Glutamatergic neuron (in vitro differentiated cells): ENCODE measurements around the gene B4GALNT4. TPM values are rescaled to one million over a fixed set of nuclear protein-coding genes. Genes with fewer than 3 reads are reported as not detected.

Experiments used
- DNase-seq: peaks from one replicate; pipeline ENCODE4 v3.0.0; 2022
- H3K27ac Mint-ChIP-seq: one replicate; pipeline ENCODE4 v1.8.0; 2020; ENCODE audit warnings: mild to moderate bottlenecking, mixed read lengths, inconsistent platforms; ENCODE audit not compliant: unreplicated experiment
- H3K27me3 Mint-ChIP-seq: one replicate; pipeline ENCODE4 v1.8.0; 2020; ENCODE audit warnings: mild to moderate bottlenecking, moderate library complexity, mixed read lengths, inconsistent platforms; ENCODE audit not compliant: unreplicated experiment
- H3K36me3 Mint-ChIP-seq: one replicate; pipeline ENCODE4 v1.8.0; 2020; ENCODE audit warnings: mild to moderate bottlenecking, mixed read lengths, inconsistent platforms; ENCODE audit not compliant: unreplicated experiment
- H3K4me1 Mint-ChIP-seq: one replicate; pipeline ENCODE4 v1.8.0; 2020; ENCODE audit warnings: mild to moderate bottlenecking, low read depth, mixed read lengths, inconsistent platforms; ENCODE audit not compliant: unreplicated experiment
- H3K4me3 Mint-ChIP-seq: one replicate; pipeline ENCODE4 v1.8.0; 2020; ENCODE audit warnings: mild to moderate bottlenecking, mixed read lengths, inconsistent platforms; ENCODE audit not compliant: unreplicated experiment
- H3K9me3 Mint-ChIP-seq: one replicate; pipeline ENCODE4 v1.8.0; 2020; ENCODE audit warnings: mild to moderate bottlenecking, moderate library complexity, mixed read lengths, inconsistent platforms; ENCODE audit not compliant: unreplicated experiment
- CTCF ChIP-seq: fragments of 200-600 bp; sonication (generic); IDR thresholded peaks from one replicate; pipeline ENCODE4 v1.5.0; 2021; ENCODE audit not compliant: partially characterized antibody, unreplicated experiment
- total RNA-seq: library from RNA; stranded (reverse); fragmentation: NEBNext Ultra II Directional; extraction: Animal tissue kit (Norgen Biotek cat#: 25700); gene quantifications from one replicate; pipeline ENCODE4 v1.2.1, GENCODE V29; 2021; ENCODE audit not compliant: unreplicated experiment

B4GALNT4 gene
- total RNA-seq, 1 donor from 2014 or later, result 418 TPM

- no peak within 1 kb of the TSS for H3K27ac Mint-ChIP-seq
- DNase-seq, result no peak
- no peaks in the 10 kb centered on the region for H3K36me3 Mint-ChIP-seq
- TF ChIP-seq CTCF, result no peak
- peak within 1 kb of the TSS; percentile 55 for H3K4me3 Mint-ChIP-seq
- H3K4me1 Mint-ChIP-seq, result no peaks in the 10 kb centered on the region
- peaks cover 8% of the 10 kb centered on the region for H3K9me3 Mint-ChIP-seq
- H3K27me3 Mint-ChIP-seq, result peaks cover 5% of the 10 kb centered on the region
Observed at GRCh38 chr11:394034-394857, 24.9 kb downstream of the B4GALNT4 start, which contains the start of gene PKP3. PKP3 (plus strand) TSS chr11:394209; CDS start chr11:394293, 84 bp downstream.

GRCh38 chr11:394858-395655, 25.8 kb downstream of the B4GALNT4 start:
- no peak for DNase-seq
- H3K27ac Mint-ChIP-seq, result no peak overlapping the region
- peak overlapping the region; percentile 55 for H3K4me3 Mint-ChIP-seq
- H3K27me3 Mint-ChIP-seq, result peaks cover 3% of the 10 kb centered on the region
- TF ChIP-seq CTCF, result no peak
- H3K36me3 Mint-ChIP-seq, result no peaks in the 10 kb centered on the region
- H3K9me3 Mint-ChIP-seq, result peaks cover 4% of the 10 kb centered on the region
- no peaks in the 10 kb centered on the region for H3K4me1 Mint-ChIP-seq

- Mint-ChIP-seq H3K27ac (no peak overlapping the region), H3K27me3 (peaks cover 3% of the 10 kb centered on the region), H3K4me1 (no peaks in the 10 kb centered on the region), H3K36me3 (no peaks in the 10 kb centered on the region), H3K9me3 (peaks cover 4% of the 10 kb centered on the region), H3K4me3 (no peak overlapping the region)
- no peak for DNase-seq
- no peak for TF ChIP-seq CTCF
Observed at GRCh38 chr11:395866-396265, 26.6 kb downstream of the B4GALNT4 start.

GRCh38 chr11:396511-396947, 27.2 kb downstream of the B4GALNT4 start:
- Mint-ChIP-seq H3K36me3 (no peaks in the 10 kb centered on the region), H3K9me3 (peaks cover 2% of the 10 kb centered on the region), H3K27me3 (peaks cover 1% of the 10 kb centered on the region), H3K4me3 (no peak overlapping the region), H3K27ac (no peak overlapping the region), H3K4me1 (no peaks in the 10 kb centered on the region)
- TF ChIP-seq CTCF, result no peak
- no peak for DNase-seq
